ENCODE results near the gene RAB19.

DNA sequence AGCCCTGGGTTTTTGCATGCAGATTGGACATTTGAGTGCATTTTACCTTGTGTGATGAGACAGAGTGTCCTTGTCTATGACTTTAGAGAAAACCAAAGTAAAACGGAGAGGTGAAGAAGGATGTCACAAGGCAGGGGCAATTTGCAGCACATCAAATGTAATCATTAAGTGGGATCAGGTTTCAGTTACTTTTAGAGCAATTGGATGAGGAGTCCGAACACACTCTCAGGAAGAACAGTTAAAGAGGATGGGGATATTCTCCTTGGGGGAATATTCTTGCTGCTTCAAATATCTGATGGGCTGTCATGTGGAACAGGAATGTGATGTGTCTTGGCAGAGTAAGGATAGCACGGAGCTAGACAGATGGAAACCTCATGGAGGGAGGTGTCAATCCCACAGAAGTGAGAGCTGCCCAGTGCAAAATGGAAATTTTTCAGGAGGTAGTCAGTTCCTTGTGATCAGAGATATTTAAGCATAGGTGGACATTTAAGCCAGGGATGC lies 757 bp downstream of the RAB19 start:
- TF ChIP-seq POLR2A (IDR thresholded peaks at IDR 0.05) = no peak
- TF ChIP-seq EP300 (IDR thresholded peaks at IDR 0.05) = no peak
- TF ChIP-seq, protein P1, sequence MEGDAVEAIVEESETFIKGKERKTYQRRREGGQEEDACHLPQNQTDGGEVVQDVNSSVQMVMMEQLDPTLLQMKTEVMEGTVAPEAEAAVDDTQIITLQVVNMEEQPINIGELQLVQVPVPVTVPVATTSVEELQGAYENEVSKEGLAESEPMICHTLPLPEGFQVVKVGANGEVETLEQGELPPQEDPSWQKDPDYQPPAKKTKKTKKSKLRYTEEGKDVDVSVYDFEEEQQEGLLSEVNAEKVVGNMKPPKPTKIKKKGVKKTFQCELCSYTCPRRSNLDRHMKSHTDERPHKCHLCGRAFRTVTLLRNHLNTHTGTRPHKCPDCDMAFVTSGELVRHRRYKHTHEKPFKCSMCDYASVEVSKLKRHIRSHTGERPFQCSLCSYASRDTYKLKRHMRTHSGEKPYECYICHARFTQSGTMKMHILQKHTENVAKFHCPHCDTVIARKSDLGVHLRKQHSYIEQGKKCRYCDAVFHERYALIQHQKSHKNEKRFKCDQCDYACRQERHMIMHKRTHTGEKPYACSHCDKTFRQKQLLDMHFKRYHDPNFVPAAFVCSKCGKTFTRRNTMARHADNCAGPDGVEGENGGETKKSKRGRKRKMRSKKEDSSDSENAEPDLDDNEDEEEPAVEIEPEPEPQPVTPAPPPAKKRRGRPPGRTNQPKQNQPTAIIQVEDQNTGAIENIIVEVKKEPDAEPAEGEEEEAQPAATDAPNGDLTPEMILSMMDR (IDR thresholded peaks at IDR 0.05) = no peak
